ENCODE results near the gene OGFR. TPM values are rescaled to one million over a fixed set of nuclear protein-coding genes. Genes with fewer than 3 reads are reported as not detected.
A peak's percentile ranks its signal among the peaks of the same experiment; 100 is the strongest.

The OGFR gene
- total and polyA plus RNA-seq, 2 experiments from 2014 or later = 9.6 to 50.6 TPM

DNA sequence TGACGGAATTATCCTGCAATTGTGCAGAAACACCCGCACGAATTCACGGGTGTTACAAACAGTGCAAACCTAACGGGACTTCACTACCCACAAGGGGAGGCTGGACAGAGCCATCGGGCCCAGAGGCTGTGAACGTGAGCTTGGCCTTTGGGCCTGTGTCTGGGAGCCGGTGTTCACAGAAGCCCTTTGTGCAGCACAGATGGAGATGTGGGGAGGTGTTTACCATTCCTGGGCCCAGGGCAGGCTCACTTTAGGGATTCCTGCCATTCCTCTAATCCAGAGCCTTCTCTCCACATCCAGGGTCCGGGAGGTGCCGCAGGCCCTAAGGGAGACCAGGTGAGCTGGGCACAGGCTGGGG lies 27.2 kb downstream of the OGFR start:
- H3K9me2 ChIP-seq (ENCODE audit: insufficient read depth) = no peaks in the 10 kb centered on the region
- no peaks in the 10 kb centered on the region for H3K27me3 ChIP-seq (ENCODE audit: insufficient read depth)
- no peaks in the 10 kb centered on the region for H3K36me3 ChIP-seq (ENCODE audit: insufficient read depth)
- peaks cover 17% of the 10 kb centered on the region; the same call in 2 of the 3 replicates for H3K36me3 Mint-ChIP-seq (ENCODE audit: low read depth)
- no peak overlapping the region for H2AFZ ChIP-seq
- H3K4me3 ChIP-seq = no peak overlapping the region
- no peaks in the 10 kb centered on the region for H3K9me3 Mint-ChIP-seq
- ATAC-seq = peak; percentile 10
- peak overlapping the region; percentile 63 for H3K27ac ChIP-seq (ENCODE audit: low read depth)
- peaks cover 6% of the 10 kb centered on the region for H3K27me3 Mint-ChIP-seq (ENCODE audit: insufficient read depth, low read depth, poor library complexity)
- peak overlapping the region; percentile 82 for H3K27ac Mint-ChIP-seq
- H3K79me2 ChIP-seq (replicated peaks; ENCODE audit: insufficient read depth) = no peaks in the 10 kb centered on the region
- DNase-seq (ENCODE audit: low spot score) = no peak
- no peaks in the 10 kb centered on the region for H3K4me1 ChIP-seq (ENCODE audit: insufficient read depth)
- H3K4me3 Mint-ChIP-seq = no peak overlapping the region; the same call in 2 of the 3 replicates
- no peak for TF ChIP-seq JUNB (IDR thresholded peaks at IDR 0.05; ENCODE audit: unreplicated experiment)
- peaks cover 32% of the 10 kb centered on the region for H3K4me1 Mint-ChIP-seq
- no peaks in the 10 kb centered on the region for H4K20me1 ChIP-seq (replicated peaks; ENCODE audit: insufficient read depth)
- H3F3A ChIP-seq (replicated peaks; ENCODE audit: low read depth) = peaks cover 2% of the 10 kb centered on the region; the same call in 1 of the 2 replicates
- no peak overlapping the region for H3K4me2 ChIP-seq

DNA sequence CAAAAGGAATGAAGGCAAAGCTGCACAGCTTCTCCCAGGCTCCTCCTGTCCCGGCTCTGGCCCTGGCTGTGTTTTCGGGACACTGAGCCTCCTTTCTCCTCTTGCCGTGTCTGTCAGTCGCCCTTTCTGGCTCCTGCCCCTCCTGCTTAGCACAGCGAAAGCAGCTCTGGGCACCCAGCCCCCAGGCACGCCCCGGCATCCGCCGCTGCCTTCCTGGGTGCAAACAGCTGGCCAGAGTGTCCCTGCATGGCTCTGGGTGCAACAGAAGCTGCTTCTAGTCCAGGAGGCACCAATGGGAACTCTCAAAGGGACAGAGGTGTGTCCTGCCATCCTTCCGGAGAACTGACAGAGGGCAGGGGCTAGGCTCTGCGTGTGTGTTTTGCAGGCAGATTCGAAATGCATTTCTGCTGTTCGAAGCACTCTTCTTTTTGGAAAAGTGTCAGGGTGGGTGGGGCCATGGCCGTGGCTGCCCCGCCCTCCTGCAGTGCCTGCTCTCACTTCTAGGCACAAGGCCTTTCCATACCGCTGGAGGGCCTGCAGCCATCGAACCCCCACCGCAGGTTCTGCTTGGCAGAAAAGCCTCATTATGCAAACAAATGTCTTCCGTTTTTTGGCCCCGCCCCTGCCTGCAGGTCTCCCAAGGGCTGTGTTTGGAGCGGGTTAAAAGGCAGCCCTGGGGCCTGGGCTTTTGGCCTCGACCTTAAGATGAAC lies 27.7 kb downstream of the OGFR start:
- H3K79me2 ChIP-seq (replicated peaks; ENCODE audit: insufficient read depth) = no peaks in the 10 kb centered on the region
- H3K4me1 Mint-ChIP-seq = peaks cover 32% of the 10 kb centered on the region
- peaks cover 9% of the 10 kb centered on the region for H3K27me3 Mint-ChIP-seq (ENCODE audit: insufficient read depth, low read depth, poor library complexity)
- ATAC-seq (peak; percentile 51), DNase-seq (ENCODE audit: low spot score) (peak; percentile 48)
- H3K4me1 ChIP-seq (ENCODE audit: insufficient read depth) = no peaks in the 10 kb centered on the region
- H3F3A ChIP-seq (replicated peaks; ENCODE audit: low read depth) = peaks cover 2% of the 10 kb centered on the region; the same call in 1 of the 2 replicates
- no peaks in the 10 kb centered on the region for H3K27me3 ChIP-seq (ENCODE audit: insufficient read depth)
- no peak overlapping the region for H3K4me3 ChIP-seq
- no peaks in the 10 kb centered on the region for H3K9me2 ChIP-seq (ENCODE audit: insufficient read depth)
- H3K4me3 Mint-ChIP-seq = peak overlapping the region; percentile 6; the same call in 2 of the 3 replicates
- TF ChIP-seq ZNF114 (CRISPR knock-in tag; IDR thresholded peaks at IDR 0.05) (no peak), EZH2 (IDR thresholded peaks at IDR 0.05; ENCODE audit: low read depth, unreplicated experiment) (no peak), JUNB (IDR thresholded peaks at IDR 0.05; ENCODE audit: unreplicated experiment) (no peak), CREB1 (CRISPR knock-in tag; IDR thresholded peaks at IDR 0.05; ENCODE audit: low read depth) (no peak), POLR2AphosphoS5 (IDR thresholded peaks at IDR 0.05; ENCODE audit: low read depth) (no peak)
- TF ChIP-seq, protein P1, sequence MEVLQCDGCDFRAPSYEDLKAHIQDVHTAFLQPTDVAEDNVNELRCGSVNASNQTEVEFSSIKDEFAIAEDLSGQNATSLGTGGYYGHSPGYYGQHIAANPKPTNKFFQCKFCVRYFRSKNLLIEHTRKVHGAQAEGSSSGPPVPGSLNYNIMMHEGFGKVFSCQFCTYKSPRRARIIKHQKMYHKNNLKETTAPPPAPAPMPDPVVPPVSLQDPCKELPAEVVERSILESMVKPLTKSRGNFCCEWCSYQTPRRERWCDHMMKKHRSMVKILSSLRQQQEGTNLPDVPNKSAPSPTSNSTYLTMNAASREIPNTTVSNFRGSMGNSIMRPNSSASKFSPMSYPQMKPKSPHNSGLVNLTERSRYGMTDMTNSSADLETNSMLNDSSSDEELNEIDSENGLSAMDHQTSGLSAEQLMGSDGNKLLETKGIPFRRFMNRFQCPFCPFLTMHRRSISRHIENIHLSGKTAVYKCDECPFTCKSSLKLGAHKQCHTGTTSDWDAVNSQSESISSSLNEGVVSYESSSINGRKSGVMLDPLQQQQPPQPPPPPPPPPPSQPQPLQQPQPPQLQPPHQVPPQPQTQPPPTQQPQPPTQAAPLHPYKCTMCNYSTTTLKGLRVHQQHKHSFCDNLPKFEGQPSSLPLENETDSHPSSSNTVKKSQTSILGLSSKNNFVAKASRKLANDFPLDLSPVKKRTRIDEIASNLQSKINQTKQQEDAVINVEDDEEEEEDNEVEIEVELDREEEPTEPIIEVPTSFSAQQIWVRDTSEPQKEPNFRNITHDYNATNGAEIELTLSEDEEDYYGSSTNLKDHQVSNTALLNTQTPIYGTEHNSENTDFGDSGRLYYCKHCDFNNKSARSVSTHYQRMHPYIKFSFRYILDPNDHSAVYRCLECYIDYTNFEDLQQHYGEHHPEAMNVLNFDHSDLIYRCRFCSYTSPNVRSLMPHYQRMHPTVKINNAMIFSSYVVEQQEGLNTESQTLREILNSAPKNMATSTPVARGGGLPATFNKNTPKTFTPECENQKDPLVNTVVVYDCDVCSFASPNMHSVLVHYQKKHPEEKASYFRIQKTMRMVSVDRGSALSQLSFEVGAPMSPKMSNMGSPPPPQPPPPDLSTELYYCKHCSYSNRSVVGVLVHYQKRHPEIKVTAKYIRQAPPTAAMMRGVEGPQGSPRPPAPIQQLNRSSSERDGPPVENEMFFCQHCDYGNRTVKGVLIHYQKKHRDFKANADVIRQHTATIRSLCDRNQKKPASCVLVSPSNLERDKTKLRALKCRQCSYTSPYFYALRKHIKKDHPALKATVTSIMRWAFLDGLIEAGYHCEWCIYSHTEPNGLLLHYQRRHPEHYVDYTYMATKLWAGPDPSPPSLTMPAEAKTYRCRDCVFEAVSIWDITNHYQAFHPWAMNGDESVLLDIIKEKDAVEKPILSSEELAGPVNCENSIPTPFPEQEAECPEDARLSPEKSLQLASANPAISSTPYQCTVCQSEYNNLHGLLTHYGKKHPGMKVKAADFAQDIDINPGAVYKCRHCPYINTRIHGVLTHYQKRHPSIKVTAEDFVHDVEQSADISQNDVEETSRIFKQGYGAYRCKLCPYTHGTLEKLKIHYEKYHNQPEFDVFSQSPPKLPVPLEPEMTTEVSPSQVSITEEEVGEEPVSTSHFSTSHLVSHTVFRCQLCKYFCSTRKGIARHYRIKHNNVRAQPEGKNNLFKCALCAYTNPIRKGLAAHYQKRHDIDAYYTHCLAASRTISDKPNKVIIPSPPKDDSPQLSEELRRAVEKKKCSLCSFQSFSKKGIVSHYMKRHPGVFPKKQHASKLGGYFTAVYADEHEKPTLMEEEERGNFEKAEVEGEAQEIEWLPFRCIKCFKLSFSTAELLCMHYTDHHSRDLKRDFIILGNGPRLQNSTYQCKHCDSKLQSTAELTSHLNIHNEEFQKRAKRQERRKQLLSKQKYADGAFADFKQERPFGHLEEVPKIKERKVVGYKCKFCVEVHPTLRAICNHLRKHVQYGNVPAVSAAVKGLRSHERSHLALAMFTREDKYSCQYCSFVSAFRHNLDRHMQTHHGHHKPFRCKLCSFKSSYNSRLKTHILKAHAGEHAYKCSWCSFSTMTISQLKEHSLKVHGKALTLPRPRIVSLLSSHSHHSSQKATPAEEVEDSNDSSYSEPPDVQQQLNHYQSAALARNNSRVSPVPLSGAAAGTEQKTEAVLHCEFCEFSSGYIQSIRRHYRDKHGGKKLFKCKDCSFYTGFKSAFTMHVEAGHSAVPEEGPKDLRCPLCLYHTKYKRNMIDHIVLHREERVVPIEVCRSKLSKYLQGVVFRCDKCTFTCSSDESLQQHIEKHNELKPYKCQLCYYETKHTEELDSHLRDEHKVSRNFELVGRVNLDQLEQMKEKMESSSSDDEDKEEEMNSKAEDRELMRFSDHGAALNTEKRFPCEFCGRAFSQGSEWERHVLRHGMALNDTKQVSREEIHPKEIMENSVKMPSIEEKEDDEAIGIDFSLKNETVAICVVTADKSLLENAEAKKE (CRISPR knock-in tag; IDR thresholded peaks at IDR 0.05) = no peak
- TF ChIP-seq, protein P2, sequence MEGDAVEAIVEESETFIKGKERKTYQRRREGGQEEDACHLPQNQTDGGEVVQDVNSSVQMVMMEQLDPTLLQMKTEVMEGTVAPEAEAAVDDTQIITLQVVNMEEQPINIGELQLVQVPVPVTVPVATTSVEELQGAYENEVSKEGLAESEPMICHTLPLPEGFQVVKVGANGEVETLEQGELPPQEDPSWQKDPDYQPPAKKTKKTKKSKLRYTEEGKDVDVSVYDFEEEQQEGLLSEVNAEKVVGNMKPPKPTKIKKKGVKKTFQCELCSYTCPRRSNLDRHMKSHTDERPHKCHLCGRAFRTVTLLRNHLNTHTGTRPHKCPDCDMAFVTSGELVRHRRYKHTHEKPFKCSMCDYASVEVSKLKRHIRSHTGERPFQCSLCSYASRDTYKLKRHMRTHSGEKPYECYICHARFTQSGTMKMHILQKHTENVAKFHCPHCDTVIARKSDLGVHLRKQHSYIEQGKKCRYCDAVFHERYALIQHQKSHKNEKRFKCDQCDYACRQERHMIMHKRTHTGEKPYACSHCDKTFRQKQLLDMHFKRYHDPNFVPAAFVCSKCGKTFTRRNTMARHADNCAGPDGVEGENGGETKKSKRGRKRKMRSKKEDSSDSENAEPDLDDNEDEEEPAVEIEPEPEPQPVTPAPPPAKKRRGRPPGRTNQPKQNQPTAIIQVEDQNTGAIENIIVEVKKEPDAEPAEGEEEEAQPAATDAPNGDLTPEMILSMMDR (conservative IDR thresholded peaks at IDR 0.05; ENCODE audit: low read depth in 2 of 2) = no peak
- H3K36me3 Mint-ChIP-seq (ENCODE audit: low read depth) = peaks cover 20% of the 10 kb centered on the region; the same call in 2 of the 3 replicates
- H3K27ac Mint-ChIP-seq = peak overlapping the region; percentile 61; the same call in 1 of the 2 replicates
- H2AFZ ChIP-seq = no peak overlapping the region
- peak overlapping the region; percentile 63; the same call in 1 of the 2 replicates for H3K27ac ChIP-seq (ENCODE audit: low read depth)
- H3K4me2 ChIP-seq = peak overlapping the region; percentile 40; the same call in 1 of the 2 replicates
- no peaks in the 10 kb centered on the region for H3K9me3 Mint-ChIP-seq
- no peaks in the 10 kb centered on the region for H4K20me1 ChIP-seq (replicated peaks; ENCODE audit: insufficient read depth)
- H3K36me3 ChIP-seq (ENCODE audit: insufficient read depth) = no peaks in the 10 kb centered on the region

Data from GM23338 (cell line).